Gastrocnemius medialis (tissue), 4 donors: Measurements from ENCODE around the gene POLR2C. TPM values are rescaled to one million over a fixed set of nuclear protein-coding genes. Genes with fewer than 3 reads are reported as not detected.

Experiments used
- ATAC-seq, 2 donors: fragments of 150-250 bp; one replicate each; pipeline ENCODE4 v1.9.1; 2016
- DNase-seq, 2 donors: peaks; one replicate each; pipeline ENCODE4 v3.0.0-alpha.2; 2019
- H3K27ac ChIP-seq, 4 donors: fragments of 200-600 bp; sonication (generic); 1 replicate in 1 of 4; 2 replicates in 3 of 4; pipeline ENCODE4 v1.5.1; 2016 to 2018; ENCODE audit warnings: mild to moderate bottlenecking in 2 of 4, moderate library complexity in 1 of 4
- H3K27me3 ChIP-seq, 3 donors: fragments of 200-600 bp; sonication (generic) in 2 of 3; 1 replicate in 1 of 3; 2 replicates in 2 of 3; pipeline versions ENCODE4 v1.5.1 to v1.6.0; 2016 to 2019; ENCODE audit warnings: mild to moderate bottlenecking in 1 of 3, moderate library complexity in 1 of 3
- H3K36me3 ChIP-seq, 2 donors: fragments of 200-600 bp; sonication (generic) in 1 of 2; one replicate each; pipeline ENCODE4 v1.5.1; 2017 to 2018
- H3K4me1 ChIP-seq, 2 donors: fragments of 200-600 bp; sonication (generic) in 1 of 2; one replicate each; pipeline ENCODE4 v1.5.1; 2016 to 2017; ENCODE audit warnings: mild to moderate bottlenecking in 2 of 2
- H3K4me3 ChIP-seq, 4 donors: fragments of 200-600 bp; sonication (generic) in 3 of 4; 1 replicate in 1 of 4; 2 replicates in 3 of 4; pipeline ENCODE4 v1.5.1; 2016 to 2019; ENCODE audit warnings: mild to moderate bottlenecking in 2 of 4
- H3K9me3 ChIP-seq, 3 donors: fragments of 200-600 bp; sonication (generic) in 2 of 3; 1 replicate in 1 of 3; 2 replicates in 2 of 3; pipeline ENCODE4 v1.5.1; 2016 to 2019
- POLR2A ChIP-seq, 2 donors: fragments of 450-650 bp; IDR thresholded peaks; one replicate each; pipeline ENCODE4 v1.6.1; 2017; ENCODE audit warnings: antibody characterized with exemption in 2 of 2, mild to moderate bottlenecking in 2 of 2, moderate library complexity in 2 of 2
- in situ Hi-C, 4 donors: fragments of 200-750 bp; cut with MboI; loops; one replicate each; pipeline versions ENCODE4 v1.15.0 to v1.8.0; 2017; ENCODE audit warnings: low sequenced_read_pairs in 4 of 4
- intact Hi-C: fragments of 100-400 bp; cut with DNase I; formaldehyde crosslinking; loops from one replicate; pipeline ENCODE4 v1.15.1; 2023; ENCODE audit warnings: low total_unique reads
- total RNA-seq, 4 donors: library from RNA; depleted of rRNA; stranded (reverse); fragments of >200 nt; gene quantifications; one replicate each; pipeline versions ENCODE4 v1.1.0 to v1.2.3, GENCODE V29; 2016
- TF ChIP-seq, protein P1 (sequence below), 5 experiments: fragments of 450-650 bp in 3 of 5; fragments of 200-600 bp in 2 of 5; sonication (generic) in 2 of 5; IDR thresholded peaks in 4 of 5; conservative IDR thresholded peaks in 1 of 5; 1 replicate in 4 of 5; 2 replicates in 1 of 5; pipeline ENCODE4 v1.5.1; 2016 to 2019; ENCODE audit warnings: antibody characterized with exemption in 5 of 5, mild to moderate bottlenecking in 3 of 5, moderate library complexity in 3 of 5

The POLR2C gene
- total RNA-seq: 100 to 1,000 TPM in 3 of 4 donors, 10 to 100 TPM in 1; 97.2 to 162 (median 134) TPM

DNA sequence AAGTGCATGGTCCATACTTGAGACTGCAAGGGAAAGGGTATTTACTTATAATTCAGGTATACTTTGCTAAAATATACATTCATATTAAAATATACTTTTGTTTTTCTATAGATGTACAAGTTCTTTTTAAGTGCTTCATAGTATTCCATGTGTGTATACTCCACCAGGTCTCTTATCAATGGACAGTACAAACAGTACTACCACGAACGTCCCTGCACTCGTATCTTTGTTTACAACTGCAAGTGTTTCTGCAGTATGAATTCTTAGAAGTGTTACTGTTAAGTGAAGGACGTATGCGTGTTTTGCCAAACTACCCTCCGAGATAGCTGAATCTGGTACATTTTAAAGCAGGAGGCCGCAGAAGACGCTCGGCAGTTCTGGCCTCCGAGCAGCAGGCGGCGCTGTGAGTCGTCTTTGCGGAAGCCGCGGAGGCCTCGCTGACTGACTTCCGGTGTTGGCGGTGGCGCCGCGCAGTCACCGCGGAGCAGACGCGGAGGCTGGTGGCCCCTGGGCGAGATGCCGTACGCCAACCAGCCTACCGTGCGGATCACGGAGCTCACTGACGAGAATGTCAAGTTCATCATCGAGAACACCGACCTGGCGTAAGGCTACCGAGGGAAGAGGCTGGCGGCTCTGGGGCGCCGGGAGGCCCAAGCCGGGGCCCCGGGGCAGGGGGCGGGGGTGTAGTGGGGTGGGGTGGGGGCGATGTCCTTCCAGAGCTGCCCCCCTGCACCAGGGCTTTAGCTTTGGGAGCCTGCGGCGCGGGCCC is at the start of gene POLR2C:
POLR2C (plus strand) TSS at position 471 of the 769 bp plus-strand sequence; CDS start at position 517, 46 bp downstream.
- in situ Hi-C loops: no loop called here
- Histone ChIP-seq H3K27ac (peak within 1 kb of the TSS; percentile 86 to 92 (median 88)), H3K36me3 (peaks cover 0 to 68% of the 10 kb centered on the region in 2 donors), H3K27me3 (no peaks in the 10 kb centered on the region), H3K9me3 (no peaks in the 10 kb centered on the region), H3K4me1 (peaks cover 15 to 18% of the 10 kb centered on the region in 2 donors), H3K4me3 (peak within 1 kb of the TSS; percentile 77 to 96 (median 88))
- ATAC-seq: peak; percentile 88 to 92
- peak; percentile 80 to 92 for TF ChIP-seq POLR2A (IDR thresholded peaks at IDR 0.05)
- TF ChIP-seq, protein P1, sequence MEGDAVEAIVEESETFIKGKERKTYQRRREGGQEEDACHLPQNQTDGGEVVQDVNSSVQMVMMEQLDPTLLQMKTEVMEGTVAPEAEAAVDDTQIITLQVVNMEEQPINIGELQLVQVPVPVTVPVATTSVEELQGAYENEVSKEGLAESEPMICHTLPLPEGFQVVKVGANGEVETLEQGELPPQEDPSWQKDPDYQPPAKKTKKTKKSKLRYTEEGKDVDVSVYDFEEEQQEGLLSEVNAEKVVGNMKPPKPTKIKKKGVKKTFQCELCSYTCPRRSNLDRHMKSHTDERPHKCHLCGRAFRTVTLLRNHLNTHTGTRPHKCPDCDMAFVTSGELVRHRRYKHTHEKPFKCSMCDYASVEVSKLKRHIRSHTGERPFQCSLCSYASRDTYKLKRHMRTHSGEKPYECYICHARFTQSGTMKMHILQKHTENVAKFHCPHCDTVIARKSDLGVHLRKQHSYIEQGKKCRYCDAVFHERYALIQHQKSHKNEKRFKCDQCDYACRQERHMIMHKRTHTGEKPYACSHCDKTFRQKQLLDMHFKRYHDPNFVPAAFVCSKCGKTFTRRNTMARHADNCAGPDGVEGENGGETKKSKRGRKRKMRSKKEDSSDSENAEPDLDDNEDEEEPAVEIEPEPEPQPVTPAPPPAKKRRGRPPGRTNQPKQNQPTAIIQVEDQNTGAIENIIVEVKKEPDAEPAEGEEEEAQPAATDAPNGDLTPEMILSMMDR (IDR thresholded peaks at IDR 0.05 in 4 of 5, conservative IDR thresholded peaks at IDR 0.05 in 1 of 5): peak; percentile 89 to 97 (median 96)
- DNase-seq: peak; percentile 66 to 80
- intact Hi-C loops: loop anchor here (1.0 to 5.0 kb wide), 2 partner anchors 15 to 1010 kb away; partner anchors contain the start of genes CIAPIN1, COQ9, NUDT21 and OGFOD1

DNA sequence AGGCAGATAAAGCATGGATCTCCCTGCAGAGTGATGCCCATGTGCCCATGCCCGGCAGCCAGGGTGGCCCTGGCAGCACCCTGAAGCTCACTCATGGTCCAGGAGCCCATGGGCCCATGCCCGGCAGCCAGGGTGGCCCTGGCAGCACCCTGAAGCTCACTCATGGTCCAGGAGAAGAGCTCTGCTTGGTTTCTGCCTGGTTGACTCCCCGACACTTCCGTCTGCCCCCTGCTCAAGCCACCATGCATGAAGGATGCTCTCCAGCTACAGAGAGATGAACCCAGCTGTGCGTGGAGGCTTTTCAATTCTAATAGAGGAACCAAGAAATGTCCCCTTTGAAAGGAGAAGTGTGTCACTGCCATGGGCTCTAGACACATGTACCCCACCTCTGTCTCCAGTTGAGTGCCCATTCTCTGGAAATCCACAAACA is 49.2 kb upstream of the POLR2C start:
- TF ChIP-seq, protein P1 (IDR thresholded peaks at IDR 0.05 in 4 of 5, conservative IDR thresholded peaks at IDR 0.05 in 1 of 5): no peak
- TF ChIP-seq POLR2A (IDR thresholded peaks at IDR 0.05): no peak
- intact Hi-C loops: loop anchor here (10.0 kb wide), 1 partner anchor 319 kb away; the partner anchor contains the start of gene CPNE2
- H3K4me1 ChIP-seq: peaks cover 6% of the 10 kb centered on the region in 2 donors
- H3K27me3 ChIP-seq: no peaks in the 10 kb centered on the region
- no peaks in the 10 kb centered on the region for H3K36me3 ChIP-seq
- ATAC-seq (no peak), DNase-seq (no peak)
- H3K4me3 ChIP-seq: no peak overlapping the region
- in situ Hi-C loops: loop anchor here in 1 of 4 donors (25.0 kb wide), 1 partner anchor 326 kb away; the partner anchor contains the start of gene CPNE2
- H3K9me3 ChIP-seq: no peaks in the 10 kb centered on the region
- H3K27ac ChIP-seq: no peak overlapping the region

DNA sequence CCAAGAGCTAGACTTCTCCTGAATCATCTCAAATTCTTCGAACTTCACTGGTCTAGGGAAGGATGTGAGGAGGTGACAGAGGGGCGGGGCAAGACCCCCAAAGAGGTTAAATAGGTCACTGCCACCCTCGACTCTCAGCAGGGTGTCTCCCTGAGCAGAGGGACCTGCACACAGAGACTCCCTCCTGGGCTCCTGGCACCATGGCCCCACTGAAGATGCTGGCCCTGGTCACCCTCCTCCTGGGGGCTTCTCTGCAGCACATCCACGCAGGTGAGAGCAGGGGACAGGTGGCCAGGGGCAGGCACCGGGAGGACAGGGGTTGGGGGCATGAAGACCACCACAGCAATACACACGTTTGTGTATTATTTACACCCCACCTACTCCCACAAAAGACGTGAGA is 48.7 kb upstream of the POLR2C start:
- intact Hi-C loops: loop anchor here (10.0 kb wide), 1 partner anchor 319 kb away; the partner anchor contains the start of gene CPNE2
- Histone ChIP-seq H3K27me3 (no peaks in the 10 kb centered on the region), H3K9me3 (no peaks in the 10 kb centered on the region), H3K27ac (no peak overlapping the region), H3K4me1 (peaks cover 8% of the 10 kb centered on the region in 2 donors), H3K4me3 (no peak overlapping the region), H3K36me3 (no peaks in the 10 kb centered on the region)
- in situ Hi-C loops: loop anchor here in 1 of 4 donors (25.0 kb wide), 1 partner anchor 326 kb away; the partner anchor contains the start of gene CPNE2
- TF ChIP-seq, protein P1 (IDR thresholded peaks at IDR 0.05 in 4 of 5, conservative IDR thresholded peaks at IDR 0.05 in 1 of 5): no peak
- TF ChIP-seq POLR2A (IDR thresholded peaks at IDR 0.05): no peak
- no peak for ATAC-seq
- DNase-seq: no peak

DNA sequence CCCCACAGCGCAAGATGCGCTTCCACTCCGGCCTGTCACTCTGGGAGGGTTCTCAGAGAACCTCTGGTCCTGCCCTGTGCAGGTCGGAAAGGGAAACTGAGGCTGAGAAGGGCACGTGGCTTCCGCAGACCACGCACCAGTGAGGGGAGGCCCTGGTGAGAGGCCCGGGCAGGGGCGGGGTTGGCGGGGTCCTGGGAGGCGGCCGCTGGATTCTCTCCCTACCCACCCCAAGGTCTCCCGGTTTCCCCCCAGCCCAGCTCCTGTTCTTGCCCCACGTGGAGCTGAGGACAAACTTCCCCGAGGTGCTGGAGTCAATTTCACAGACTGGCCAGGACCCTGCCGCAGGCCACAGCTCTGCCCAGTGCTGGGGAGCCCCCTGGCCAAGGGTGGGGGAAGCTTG is 46.4 kb upstream of the POLR2C start:
- H3K36me3 ChIP-seq: no peaks in the 10 kb centered on the region
- H3K27me3 ChIP-seq: no peaks in the 10 kb centered on the region
- DNase-seq (no peak), ATAC-seq (no peak)
- H3K4me3 ChIP-seq: no peak overlapping the region
- no peak overlapping the region for H3K27ac ChIP-seq
- in situ Hi-C loops (loop anchor here (5.0 to 25.0 kb wide), 2 partner anchors 114 to 329 kb away; partner anchors contain the start of gene CPNE2 (in 1 of the 4)), intact Hi-C loops (loop anchor here (10.0 kb wide), 1 partner anchor 321 kb away; the partner anchor contains the start of gene CPNE2)
- H3K9me3 ChIP-seq: no peaks in the 10 kb centered on the region
- peaks cover 9 to 12% of the 10 kb centered on the region in 2 donors for H3K4me1 ChIP-seq
- TF ChIP-seq, protein P1 (IDR thresholded peaks at IDR 0.05 in 4 of 5, conservative IDR thresholded peaks at IDR 0.05 in 1 of 5): no peak
- TF ChIP-seq POLR2A (IDR thresholded peaks at IDR 0.05): no peak
